ENCODE results near the gene FAM3B. TPM values are rescaled to one million over a fixed set of nuclear protein-coding genes. Genes with fewer than 3 reads are reported as not detected.

The FAM3B gene
- total and polyA plus RNA-seq, 9 of the 15 experiments (the other 6 are each of a cell fraction or from before 2014, with no cell fraction given), result 0.04 to 0.18 (median 0.12) TPM; not detected in 5

DNA sequence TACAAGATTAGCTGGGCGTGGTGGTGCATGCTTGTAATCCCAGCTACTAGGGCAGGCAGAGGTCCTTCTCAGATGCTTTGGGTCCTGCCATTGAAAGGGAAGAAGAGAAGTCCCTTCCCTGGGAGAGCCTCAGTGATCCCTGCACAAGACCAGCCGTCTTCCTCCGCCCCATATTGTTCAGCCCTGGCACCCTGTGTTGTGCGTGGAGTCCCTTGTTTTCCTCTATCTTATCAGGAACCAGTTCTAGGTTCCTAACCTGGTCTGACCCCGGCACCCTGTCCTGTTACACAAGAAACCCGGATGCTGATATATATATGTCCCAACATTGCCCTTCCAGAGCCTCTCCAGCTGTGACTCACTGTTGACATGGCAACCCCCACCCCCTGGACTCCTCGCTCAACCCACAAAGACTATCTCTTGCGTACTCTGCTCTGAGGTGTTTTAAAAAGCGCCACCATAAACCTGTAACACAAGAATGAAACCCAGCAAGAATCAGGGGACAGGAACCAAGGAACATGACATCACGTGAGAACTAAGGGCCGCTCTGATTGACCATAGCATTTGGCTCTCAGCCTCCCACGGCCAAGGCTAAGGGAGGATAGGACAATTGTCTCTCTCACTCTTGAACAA is 50.0 kb downstream of the FAM3B start (continued):
- TF ChIP-seq, protein P1, sequence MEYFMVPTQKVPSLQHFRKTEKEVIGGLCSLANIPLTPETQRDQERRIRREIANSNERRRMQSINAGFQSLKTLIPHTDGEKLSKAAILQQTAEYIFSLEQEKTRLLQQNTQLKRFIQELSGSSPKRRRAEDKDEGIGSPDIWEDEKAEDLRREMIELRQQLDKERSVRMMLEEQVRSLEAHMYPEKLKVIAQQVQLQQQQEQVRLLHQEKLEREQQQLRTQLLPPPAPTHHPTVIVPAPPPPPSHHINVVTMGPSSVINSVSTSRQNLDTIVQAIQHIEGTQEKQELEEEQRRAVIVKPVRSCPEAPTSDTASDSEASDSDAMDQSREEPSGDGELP (CRISPR knock-in tag; IDR thresholded peaks at IDR 0.05; ENCODE audit: borderline replicate concordance), result 0 out of 2 replicates have a peak, but pooled peaks have one; percentile 18
- TF ChIP-seq MAFF (IDR thresholded peaks at IDR 0.05; ENCODE audit: low read length), result no peak
- TF ChIP-seq SIN3A (IDR thresholded peaks at IDR 0.05; ENCODE audit: borderline replicate concordance in 2 of 2, control insufficient read depth in 1 of 2, low read depth in 2 of 2, low read length in 2 of 2), result no peak
- 0 out of 2 replicates have a peak, but pooled peaks have one; percentile 11 for TF ChIP-seq ATF3 (IDR thresholded peaks at IDR 0.05)
- no peak for TF ChIP-seq ATF3 (CRISPR knock-in tag; conservative IDR thresholded peaks at IDR 0.05)
- TF ChIP-seq ETV5 (CRISPR knock-in tag; IDR thresholded peaks at IDR 0.05; ENCODE audit: low read depth), result no peak
- TF ChIP-seq, protein P2, sequence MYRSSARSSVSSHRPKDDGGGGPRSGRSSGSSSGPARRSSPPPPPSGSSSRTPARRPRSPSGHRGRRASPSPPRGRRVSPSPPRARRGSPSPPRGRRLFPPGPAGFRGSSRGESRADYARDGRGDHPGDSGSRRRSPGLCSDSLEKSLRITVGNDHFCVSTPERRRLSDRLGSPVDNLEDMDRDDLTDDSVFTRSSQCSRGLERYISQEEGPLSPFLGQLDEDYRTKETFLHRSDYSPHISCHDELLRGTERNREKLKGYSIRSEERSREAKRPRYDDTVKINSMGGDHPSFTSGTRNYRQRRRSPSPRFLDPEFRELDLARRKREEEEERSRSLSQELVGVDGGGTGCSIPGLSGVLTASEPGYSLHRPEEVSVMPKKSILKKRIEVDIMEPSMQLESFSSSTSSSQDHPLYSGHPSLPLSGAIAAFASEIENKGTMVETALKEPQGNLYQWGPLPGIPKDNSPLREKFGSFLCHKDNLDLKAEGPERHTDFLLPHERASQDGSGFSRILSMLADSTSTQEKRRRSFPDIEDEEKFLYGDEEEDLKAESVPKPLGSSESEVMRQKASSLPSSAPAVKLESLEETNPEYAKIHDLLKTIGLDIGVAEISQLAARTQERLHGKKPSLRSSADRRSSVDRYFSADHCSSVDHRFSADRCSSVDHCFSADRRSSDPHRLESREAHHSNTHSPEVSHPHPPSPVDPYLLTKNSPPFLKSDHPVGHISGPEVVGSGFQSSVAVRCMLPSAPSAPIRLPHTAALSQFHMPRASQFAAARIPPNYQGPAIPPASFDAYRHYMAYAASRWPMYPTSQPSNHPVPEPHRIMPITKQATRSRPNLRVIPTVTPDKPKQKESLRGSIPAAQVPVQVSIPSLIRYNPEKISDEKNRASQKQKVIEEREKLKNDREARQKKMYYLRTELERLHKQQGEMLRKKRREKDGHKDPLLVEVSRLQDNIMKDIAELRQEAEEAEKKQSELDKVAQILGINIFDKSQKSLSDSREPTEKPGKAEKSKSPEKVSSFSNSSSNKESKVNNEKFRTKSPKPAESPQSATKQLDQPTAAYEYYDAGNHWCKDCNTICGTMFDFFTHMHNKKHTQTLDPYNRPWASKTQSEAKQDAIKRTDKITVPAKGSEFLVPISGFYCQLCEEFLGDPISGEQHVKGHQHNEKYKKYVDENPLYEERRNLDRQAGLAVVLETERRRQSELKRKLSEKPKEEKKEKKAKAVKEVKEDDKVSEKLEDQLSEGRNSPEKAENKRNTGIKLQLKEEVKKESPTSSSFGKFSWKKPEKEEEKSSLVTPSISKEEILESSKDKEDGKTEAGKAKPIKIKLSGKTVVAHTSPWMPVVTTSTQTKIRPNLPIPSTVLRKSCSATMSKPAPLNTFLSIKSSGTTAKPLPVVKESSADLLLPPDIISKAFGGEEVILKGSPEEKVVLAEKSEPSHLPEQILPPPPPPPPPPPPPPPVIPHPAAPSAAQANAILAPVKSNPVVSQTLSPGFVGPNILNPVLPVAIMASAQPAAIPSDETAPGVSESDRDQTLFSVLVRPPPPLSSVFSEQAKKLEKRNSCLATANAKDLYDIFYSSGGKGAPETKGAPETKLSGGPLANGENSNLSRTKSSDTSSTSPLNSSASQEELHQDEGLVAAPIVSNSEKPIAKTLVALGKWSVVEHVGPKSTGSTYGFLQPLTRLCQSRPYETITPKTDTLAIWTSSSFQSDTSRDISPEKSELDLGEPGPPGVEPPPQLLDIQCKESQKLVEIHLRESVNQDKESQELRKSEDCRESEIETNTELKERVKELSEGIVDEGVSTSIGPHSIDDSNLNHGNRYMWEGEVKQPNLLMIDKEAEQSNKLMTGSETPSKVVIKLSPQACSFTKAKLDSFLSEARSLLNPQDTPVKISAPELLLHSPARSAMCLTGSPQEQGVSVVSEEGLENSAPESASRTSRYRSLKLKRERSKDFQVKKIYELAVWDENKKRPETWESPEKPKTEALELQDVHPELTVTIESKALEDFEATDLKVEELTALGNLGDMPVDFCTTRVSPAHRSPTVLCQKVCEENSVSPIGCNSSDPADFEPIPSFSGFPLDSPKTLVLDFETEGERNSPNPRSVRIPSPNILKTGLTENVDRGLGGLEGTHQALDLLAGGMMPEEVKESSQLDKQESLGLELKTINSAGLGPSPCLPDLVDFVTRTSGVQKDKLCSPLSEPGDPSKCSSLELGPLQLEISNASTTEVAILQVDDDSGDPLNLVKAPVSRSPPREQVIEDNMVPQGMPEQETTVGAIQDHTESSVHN (IDR thresholded peaks at IDR 0.05; ENCODE audit: borderline replicate concordance in 1 of 2, low read depth in 1 of 2), result no peak
- TF ChIP-seq, protein P3, sequence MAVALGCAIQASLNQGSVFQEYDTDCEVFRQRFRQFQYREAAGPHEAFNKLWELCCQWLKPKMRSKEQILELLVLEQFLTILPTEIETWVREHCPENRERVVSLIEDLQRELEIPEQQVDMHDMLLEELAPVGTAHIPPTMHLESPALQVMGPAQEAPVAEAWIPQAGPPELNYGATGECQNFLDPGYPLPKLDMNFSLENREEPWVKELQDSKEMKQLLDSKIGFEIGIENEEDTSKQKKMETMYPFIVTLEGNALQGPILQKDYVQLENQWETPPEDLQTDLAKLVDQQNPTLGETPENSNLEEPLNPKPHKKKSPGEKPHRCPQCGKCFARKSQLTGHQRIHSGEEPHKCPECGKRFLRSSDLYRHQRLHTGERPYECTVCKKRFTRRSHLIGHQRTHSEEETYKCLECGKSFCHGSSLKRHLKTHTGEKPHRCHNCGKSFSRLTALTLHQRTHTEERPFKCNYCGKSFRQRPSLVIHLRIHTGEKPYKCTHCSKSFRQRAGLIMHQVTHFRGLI (CRISPR knock-in tag; IDR thresholded peaks at IDR 0.05), result no peak
- no peak for TF ChIP-seq ZNF589 (CRISPR knock-in tag; IDR thresholded peaks at IDR 0.05; ENCODE audit: low read depth)
- peak; percentile 28; the same call in 1 of the 2 replicates for TF ChIP-seq JUN (IDR thresholded peaks at IDR 0.05; ENCODE audit: borderline replicate concordance, low read depth, low read length)
- no peak for TF ChIP-seq JUN (CRISPR knock-in tag; IDR thresholded peaks at IDR 0.05; ENCODE audit: borderline replicate concordance)
- TF ChIP-seq TBL1XR1 (IDR thresholded peaks at IDR 0.05; ENCODE audit: low read length in 2 of 2), result no peak
- peak; percentile 85 for TF ChIP-seq GABPA (tag; conservative IDR thresholded peaks at IDR 0.05; ENCODE audit: low read depth)
- no peak for TF ChIP-seq SRF (CRISPR knock-in tag; IDR thresholded peaks at IDR 0.05)
- TF ChIP-seq ZNF668 (CRISPR knock-in tag; IDR thresholded peaks at IDR 0.05), result no peak
